Stomach smooth muscle (tissue), 2 donors: ENCODE results near the gene FAM163A.
A peak's percentile ranks its signal among the peaks of the same experiment; 100 is the strongest.

Source experiments
- H3K27ac ChIP-seq: one replicate; pipeline ENCODE4 v1.7.0; 2013; ENCODE audit warnings: mild to moderate bottlenecking, low read length, inconsistent platforms
- H3K27me3 ChIP-seq, 2 donors: one replicate each; pipeline ENCODE4 v1.7.0; 2013; ENCODE audit warnings: low read length in 2 of 2; ENCODE audit not compliant: insufficient read depth in 2 of 2, control insufficient read depth in 1 of 2
- H3K36me3 ChIP-seq, 2 donors: one replicate each; pipeline ENCODE4 v1.7.0; 2013; ENCODE audit warnings: low read length in 2 of 2; ENCODE audit not compliant: control insufficient read depth in 2 of 2, insufficient read depth in 2 of 2
- H3K4me1 ChIP-seq: one replicate; pipeline ENCODE4 v1.7.0; 2013; ENCODE audit warnings: low read length; ENCODE audit not compliant: control insufficient read depth, insufficient read depth
- H3K4me3 ChIP-seq, 2 donors: one replicate each; pipeline ENCODE4 v1.7.0; 2013; ENCODE audit warnings: low read length in 2 of 2
- H3K9ac ChIP-seq, 2 donors: one replicate each; pipeline ENCODE4 v1.7.0; 2013; ENCODE audit warnings: low read length in 2 of 2, mild to moderate bottlenecking in 1 of 2
- H3K9me3 ChIP-seq, 2 donors: one replicate each; pipeline ENCODE4 v1.7.0; 2013; ENCODE audit warnings: low read length in 2 of 2; ENCODE audit not compliant: control insufficient read depth in 2 of 2
- donor health status: healthy.
- donor health status: Pancreatic carcinoma.

FAM163A gene

DNA sequence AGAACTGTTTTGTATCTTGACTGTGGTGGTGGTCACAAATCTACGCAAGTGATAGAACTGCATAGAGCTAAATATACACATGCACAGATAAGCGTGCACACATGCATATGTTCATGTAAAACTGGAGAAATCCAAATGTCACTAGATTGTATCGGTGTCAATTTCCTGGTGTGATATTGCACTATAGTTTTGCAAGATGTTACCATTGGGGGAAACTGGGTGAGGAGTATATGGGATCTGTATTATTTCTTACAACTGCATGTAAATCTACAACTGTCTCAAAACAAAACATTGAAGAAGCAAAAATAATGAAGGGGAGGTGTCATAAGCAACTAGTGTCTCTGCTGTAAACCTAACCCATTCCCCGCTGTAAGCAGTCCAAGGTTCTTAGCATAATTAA, 30.2 kb downstream of the FAM163A start:
- Histone ChIP-seq H3K36me3 (no peaks in the 10 kb centered on the region), H3K27me3 (peaks cover 0 to 2% of the 10 kb centered on the region in 2 donors), H3K4me1 (no peaks in the 10 kb centered on the region), H3K9me3 (peaks cover 0 to 5% of the 10 kb centered on the region in 2 donors), H3K4me3 (no peak overlapping the region), H3K9ac (no peak overlapping the region), H3K27ac (no peak overlapping the region)

DNA sequence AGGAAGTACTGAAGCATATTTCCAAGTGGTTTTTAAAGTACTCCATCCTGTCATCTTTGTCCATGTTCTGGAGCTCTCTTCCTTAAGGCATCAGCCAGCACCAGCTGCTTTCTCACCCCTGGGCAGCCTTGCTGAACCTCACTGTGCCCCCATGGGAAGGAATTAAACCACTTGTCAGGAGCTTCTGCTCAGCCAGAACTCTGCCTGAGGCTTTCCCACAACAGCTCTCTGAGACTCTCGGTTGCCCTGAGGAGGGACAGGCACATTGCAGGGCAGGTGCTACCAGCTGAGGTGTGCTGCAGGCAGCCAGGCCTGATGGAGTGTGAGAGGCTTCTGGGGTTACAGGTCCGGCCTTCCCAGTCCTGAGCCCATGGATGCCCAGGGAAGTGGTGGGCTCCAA, 30.9 kb downstream of the FAM163A start:
- no peak overlapping the region for H3K9ac ChIP-seq
- peaks cover 0 to 5% of the 10 kb centered on the region in 2 donors for H3K9me3 ChIP-seq
- no peaks in the 10 kb centered on the region for H3K4me1 ChIP-seq
- H3K36me3 ChIP-seq: no peaks in the 10 kb centered on the region
- no peak overlapping the region for H3K4me3 ChIP-seq
- no peak overlapping the region for H3K27ac ChIP-seq
- peaks cover 0 to 2% of the 10 kb centered on the region in 2 donors for H3K27me3 ChIP-seq

- Histone ChIP-seq H3K27me3 (peaks cover 0 to 2% of the 10 kb centered on the region in 2 donors), H3K36me3 (no peaks in the 10 kb centered on the region), H3K27ac (no peak overlapping the region), H3K9ac (no peak overlapping the region), H3K4me1 (no peaks in the 10 kb centered on the region), H3K9me3 (peaks cover 0 to 5% of the 10 kb centered on the region in 2 donors), H3K4me3 (no peak overlapping the region)
Measured at GRCh38 chr1:179774566-179774965, 31.5 kb downstream of the FAM163A start.

DNA sequence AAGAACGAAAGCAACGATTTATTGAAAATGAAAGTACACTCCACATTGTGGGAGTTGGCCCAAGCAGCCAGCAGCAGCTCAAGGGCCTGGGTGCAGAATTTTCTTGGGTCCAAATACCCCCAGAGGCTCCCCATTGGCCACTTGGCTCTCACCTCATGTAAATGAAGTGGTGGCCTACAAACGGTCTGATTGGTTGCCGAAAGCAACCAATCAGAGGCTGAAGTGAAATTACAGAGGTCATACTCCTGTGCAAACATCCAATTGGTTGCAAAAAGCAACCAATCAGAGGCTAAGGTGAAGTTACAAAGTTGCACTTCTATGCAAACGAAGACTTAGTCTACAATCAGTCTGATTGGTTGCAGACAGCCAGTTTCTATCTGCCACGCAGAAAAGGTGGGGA, 31.9 kb downstream of the FAM163A start:
- no peaks in the 10 kb centered on the region for H3K36me3 ChIP-seq
- H3K27ac ChIP-seq: no peak overlapping the region
- H3K9ac ChIP-seq: no peak overlapping the region
- H3K27me3 ChIP-seq: peaks cover 0 to 2% of the 10 kb centered on the region in 2 donors
- H3K9me3 ChIP-seq: peaks cover 0 to 5% of the 10 kb centered on the region in 2 donors
- H3K4me3 ChIP-seq: no peak overlapping the region
- no peaks in the 10 kb centered on the region for H3K4me1 ChIP-seq

DNA sequence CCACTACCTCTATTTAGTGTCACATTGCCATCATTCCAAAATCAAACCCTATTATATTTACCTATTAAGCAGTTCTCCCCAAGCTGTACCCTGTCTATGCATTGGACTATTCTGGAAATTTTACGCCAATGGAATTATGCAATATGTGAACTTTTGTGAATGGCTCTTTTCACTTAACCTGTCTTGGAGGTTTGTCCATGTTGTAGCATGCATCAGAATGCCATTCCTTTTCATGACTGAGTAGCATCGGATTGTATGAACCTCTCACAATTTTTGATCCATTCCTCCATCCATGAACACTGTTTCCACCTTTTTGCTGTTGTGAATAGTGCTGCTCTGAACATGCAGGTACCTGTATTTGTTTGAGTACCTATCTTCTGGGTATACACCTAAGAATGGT, 33.7 kb downstream of the FAM163A start:
- H3K36me3 ChIP-seq: no peaks in the 10 kb centered on the region
- H3K4me1 ChIP-seq: peaks cover 2% of the 10 kb centered on the region
- H3K4me3 ChIP-seq: no peak overlapping the region
- peaks cover 0 to 5% of the 10 kb centered on the region in 2 donors for H3K9me3 ChIP-seq
- no peak overlapping the region for H3K9ac ChIP-seq
- no peak overlapping the region for H3K27ac ChIP-seq
- H3K27me3 ChIP-seq: peaks cover 0 to 2% of the 10 kb centered on the region in 2 donors

DNA sequence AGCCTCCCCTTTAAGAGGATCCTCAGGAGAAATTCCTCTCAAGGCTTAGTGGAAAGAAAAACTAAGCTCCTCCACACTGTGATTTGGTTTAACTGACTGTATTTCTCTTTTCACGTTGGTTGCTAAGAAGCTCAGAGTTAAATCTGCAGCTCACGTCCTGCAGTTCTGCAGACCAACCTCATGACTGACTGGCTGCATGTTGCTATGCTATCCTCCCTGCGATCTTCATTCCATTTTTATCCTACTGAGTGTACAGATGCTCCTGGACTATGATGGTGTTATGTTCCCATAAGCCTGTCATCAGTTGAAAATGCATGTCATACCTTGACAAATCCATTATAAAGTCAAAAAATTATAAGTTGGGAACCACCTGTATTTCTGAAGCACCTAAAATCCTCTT, 34.6 kb downstream of the FAM163A start:
- peaks cover 4% of the 10 kb centered on the region for H3K4me1 ChIP-seq
- no peak overlapping the region for H3K9ac ChIP-seq
- no peak overlapping the region for H3K27ac ChIP-seq
- no peaks in the 10 kb centered on the region for H3K9me3 ChIP-seq
- peaks cover 0 to 2% of the 10 kb centered on the region in 2 donors for H3K27me3 ChIP-seq
- no peak overlapping the region for H3K4me3 ChIP-seq
- no peaks in the 10 kb centered on the region for H3K36me3 ChIP-seq

DNA sequence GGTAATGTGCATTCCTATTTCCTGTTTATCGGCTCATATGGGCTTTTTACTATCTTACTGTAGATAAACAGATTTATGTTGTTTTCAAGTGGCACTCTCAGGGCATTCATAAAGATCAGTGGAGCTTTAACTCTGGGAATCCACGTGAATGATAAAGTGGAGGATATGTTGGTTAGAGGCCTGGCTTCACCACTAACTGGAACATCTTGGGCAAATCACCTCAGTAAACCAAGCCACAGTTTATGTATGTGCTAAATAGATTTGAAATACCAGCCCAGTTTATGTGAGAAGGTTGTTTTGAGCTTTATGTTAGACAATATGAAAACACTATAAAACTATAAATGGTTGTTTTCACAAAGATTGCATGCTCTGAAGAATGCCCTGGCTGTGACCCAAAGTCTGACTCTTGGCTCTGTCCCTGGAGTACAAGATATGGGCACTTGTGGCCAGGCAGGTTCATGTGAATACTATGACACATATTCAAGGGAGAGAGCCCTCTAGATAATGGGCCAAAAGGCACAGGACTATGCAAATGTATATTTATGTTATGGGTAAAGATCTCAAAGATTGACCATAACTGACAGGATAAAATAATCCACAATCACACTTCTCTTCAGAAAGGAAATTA, 36.7 kb downstream of the FAM163A start:
- Histone ChIP-seq H3K4me3 (no peak overlapping the region), H3K4me1 (peaks cover 4% of the 10 kb centered on the region), H3K9ac (no peak overlapping the region), H3K27ac (no peak overlapping the region), H3K27me3 (no peaks in the 10 kb centered on the region), H3K36me3 (no peaks in the 10 kb centered on the region), H3K9me3 (no peaks in the 10 kb centered on the region)

DNA sequence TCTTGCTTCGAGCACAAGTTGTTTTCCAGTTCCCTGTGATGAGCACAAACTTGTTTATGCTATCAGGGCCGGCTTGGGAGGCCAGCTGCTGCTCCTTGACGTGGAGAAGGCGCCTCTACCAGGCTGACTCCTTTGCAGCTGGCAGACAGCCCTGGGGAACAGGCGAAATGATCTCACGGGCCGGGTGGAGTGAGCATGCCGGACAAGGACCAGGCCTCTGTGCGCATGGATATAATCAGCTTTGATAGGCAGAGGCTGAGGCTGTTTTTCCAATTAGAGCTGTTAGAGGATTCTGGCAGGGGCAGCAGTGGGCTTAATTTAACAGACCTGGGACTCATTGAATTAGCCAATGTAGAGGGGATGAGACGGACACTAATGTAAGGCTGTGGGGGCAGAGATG, 38.9 kb downstream of the FAM163A start:
- no peaks in the 10 kb centered on the region for H3K27me3 ChIP-seq
- H3K4me3 ChIP-seq: no peak overlapping the region
- H3K4me1 ChIP-seq: peaks cover 11% of the 10 kb centered on the region
- no peaks in the 10 kb centered on the region for H3K36me3 ChIP-seq
- no peak overlapping the region for H3K27ac ChIP-seq
- H3K9me3 ChIP-seq: no peaks in the 10 kb centered on the region
- no peak overlapping the region for H3K9ac ChIP-seq

- Histone ChIP-seq H3K4me3 (no peak overlapping the region), H3K27ac (no peak overlapping the region), H3K36me3 (no peaks in the 10 kb centered on the region), H3K9me3 (no peaks in the 10 kb centered on the region), H3K27me3 (no peaks in the 10 kb centered on the region), H3K4me1 (peaks cover 16% of the 10 kb centered on the region), H3K9ac (no peak overlapping the region)
Measured at GRCh38 chr1:179785031-179785431, 41.9 kb downstream of the FAM163A start.

- Histone ChIP-seq H3K4me3 (no peak overlapping the region), H3K27me3 (no peaks in the 10 kb centered on the region), H3K4me1 (peaks cover 16% of the 10 kb centered on the region), H3K9me3 (no peaks in the 10 kb centered on the region), H3K27ac (no peak overlapping the region), H3K36me3 (no peaks in the 10 kb centered on the region), H3K9ac (no peak overlapping the region)
Measured at GRCh38 chr1:179785728-179786127, 42.6 kb downstream of the FAM163A start.

GRCh38 chr1:179786815-179787685, 44.0 kb downstream of the FAM163A start:
- no peaks in the 10 kb centered on the region for H3K36me3 ChIP-seq
- peak overlapping the region; percentile 31 for H3K27ac ChIP-seq
- no peaks in the 10 kb centered on the region for H3K27me3 ChIP-seq
- no peak overlapping the region for H3K4me3 ChIP-seq
- H3K4me1 ChIP-seq: peaks cover 12% of the 10 kb centered on the region
- no peaks in the 10 kb centered on the region for H3K9me3 ChIP-seq
- no peak overlapping the region for H3K9ac ChIP-seq
